HUES48 (cell line): ENCODE measurements around the gene ATP1A3.
"Not testable (repeated sequence)": the region's sequence is repeated elsewhere in the genome, so short reads cannot be mapped to it uniquely, and the experiment has no call there.

ENCODE experiments used
- H3K27ac ChIP-seq: one replicate; pipeline ENCODE4 v1.7.0; 2013; ENCODE audit warnings: low read depth, low read length, inconsistent platforms
- H3K27me3 ChIP-seq: 2 replicates; pipeline ENCODE4 v1.6.1; 2013; ENCODE audit warnings: mild to moderate bottlenecking, low read length; ENCODE audit not compliant: control insufficient read depth, insufficient read depth
- H3K36me3 ChIP-seq: 2 replicates; pipeline ENCODE4 v1.6.1; 2013; ENCODE audit warnings: low read length; ENCODE audit not compliant: control insufficient read depth, insufficient read depth
- H3K4me1 ChIP-seq: 2 replicates; pipeline ENCODE4 v1.6.1; 2013; ENCODE audit warnings: mild to moderate bottlenecking, low read length; ENCODE audit not compliant: control insufficient read depth, insufficient read depth
- H3K4me3 ChIP-seq: 2 replicates; pipeline ENCODE4 v1.5.1; 2013; ENCODE audit warnings: mild to moderate bottlenecking, low read depth, low read length
- H3K9ac ChIP-seq: 2 replicates; pipeline ENCODE4 v1.6.1; 2013; ENCODE audit warnings: mild to moderate bottlenecking, low read depth, low read length, moderate library complexity
- H3K9me3 ChIP-seq: 2 replicates; pipeline ENCODE4 v1.6.1; 2013; ENCODE audit warnings: low read length; ENCODE audit not compliant: control insufficient read depth, insufficient read depth

The ATP1A3 gene

DNA sequence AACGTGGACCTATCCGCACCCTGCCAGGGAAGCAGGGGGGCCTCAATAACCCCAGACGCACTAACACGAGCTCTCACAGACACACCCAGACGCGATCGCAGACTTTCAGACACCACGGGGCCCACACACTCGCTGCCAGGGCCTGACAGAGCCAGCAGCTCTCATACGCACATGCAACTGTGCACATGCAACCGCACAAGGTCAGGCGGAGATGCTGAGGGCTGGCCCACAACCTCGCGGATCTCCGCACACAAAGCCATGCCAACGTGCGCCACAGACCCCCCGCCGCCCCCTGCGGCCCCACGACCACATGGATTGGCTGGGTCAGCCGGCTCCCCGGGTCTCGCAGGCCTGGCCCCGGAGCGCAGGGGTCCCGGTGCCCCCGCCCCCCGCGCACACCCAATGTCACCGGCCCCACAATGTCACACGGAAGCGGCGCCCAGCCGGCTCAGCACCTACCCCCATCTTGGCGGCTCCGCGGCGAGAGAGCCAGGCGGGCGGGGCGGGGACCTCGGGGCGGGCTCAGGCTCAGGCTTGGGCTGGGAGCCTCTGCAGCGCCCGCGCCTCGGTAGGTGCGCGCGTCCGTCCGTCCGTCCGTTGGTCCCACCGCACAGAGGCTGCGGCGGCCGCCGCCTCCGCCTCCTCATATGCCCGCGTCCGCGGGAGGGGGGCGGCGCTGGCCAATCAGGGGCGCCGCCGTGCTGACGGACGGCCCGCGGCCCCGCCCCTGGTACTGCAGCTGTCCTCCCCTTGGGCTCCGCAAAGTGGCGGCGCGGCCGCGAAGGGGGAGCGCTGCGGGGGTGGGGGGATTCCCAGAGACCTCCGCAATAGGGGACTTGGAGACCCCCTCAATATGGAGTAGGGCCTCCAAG lies at the start of gene ATP1A3:
ATP1A3 (minus strand) TSS at position 619 of the 872 bp plus-strand sequence; CDS start at position 465, 154 bp downstream.
- no peaks in the 10 kb centered on the region for H3K9me3 ChIP-seq
- peaks cover 49% of the 10 kb centered on the region for H3K27me3 ChIP-seq
- H3K27ac ChIP-seq: no peak within 1 kb of the TSS
- no peaks in the 10 kb centered on the region for H3K36me3 ChIP-seq
- peak within 1 kb of the TSS; percentile 60 for H3K4me3 ChIP-seq
- H3K4me1 ChIP-seq: peaks cover 9% of the 10 kb centered on the region
- no peak within 1 kb of the TSS for H3K9ac ChIP-seq

GRCh38 chr19:42042455-42043170 lies 48.6 kb upstream of the ATP1A3 start:
- Histone ChIP-seq H3K9me3 (no peaks in the 10 kb centered on the region), H3K4me3 (no peak overlapping the region), H3K9ac (no peak overlapping the region), H3K36me3 (peaks cover 83% of the 10 kb centered on the region), H3K27ac (no peak overlapping the region), H3K4me1 (no peaks in the 10 kb centered on the region), H3K27me3 (no peaks in the 10 kb centered on the region)

DNA sequence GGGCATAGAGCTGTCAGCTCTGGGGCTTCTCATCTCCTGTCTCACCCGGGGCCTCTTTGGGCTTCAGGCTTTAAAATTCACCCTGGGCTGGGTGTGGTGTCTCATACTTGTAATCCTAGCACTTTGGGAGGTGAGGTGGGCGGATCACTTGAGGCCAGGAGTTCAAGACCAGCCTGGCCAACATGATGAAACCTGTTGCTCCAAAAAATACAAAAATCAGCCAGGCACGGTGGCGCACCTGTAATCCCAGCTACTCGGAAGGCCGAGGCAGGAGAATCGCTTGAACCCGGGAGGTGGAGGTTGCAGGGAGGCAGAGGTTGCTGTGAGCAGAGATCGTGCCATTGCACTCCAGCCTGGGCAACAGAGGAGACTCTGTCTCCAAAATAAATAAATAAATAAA lies 46.5 kb upstream of the ATP1A3 start:
- not testable (repeated sequence) for H3K27ac ChIP-seq, H3K9ac ChIP-seq, H3K27me3 ChIP-seq, H3K4me3 ChIP-seq, H3K9me3 ChIP-seq, H3K4me1 ChIP-seq
- H3K36me3 ChIP-seq: peaks cover 72% of the 10 kb centered on the region

DNA sequence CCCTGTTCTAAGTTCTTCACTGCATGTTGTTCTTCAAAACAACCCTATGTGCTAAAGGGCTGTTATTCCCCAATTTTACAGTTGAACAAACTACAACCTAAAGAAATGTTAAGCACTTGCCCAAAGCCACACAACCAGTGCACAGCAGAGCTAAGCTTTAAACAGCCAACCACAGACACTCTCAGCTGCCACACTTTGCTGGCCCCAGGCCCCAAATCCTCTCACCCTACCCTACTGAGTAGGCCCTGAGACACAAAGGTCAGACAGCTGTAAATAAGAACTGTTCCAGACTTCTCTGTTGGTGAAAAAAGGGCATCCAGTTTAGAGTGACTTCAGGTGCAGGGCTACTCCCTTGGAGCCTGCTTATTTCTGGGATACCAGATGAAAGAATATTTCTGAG lies 46.0 kb upstream of the ATP1A3 start:
- H3K9me3 ChIP-seq: no peaks in the 10 kb centered on the region
- no peak overlapping the region for H3K4me3 ChIP-seq
- H3K27me3 ChIP-seq: no peaks in the 10 kb centered on the region
- no peaks in the 10 kb centered on the region for H3K4me1 ChIP-seq
- no peak overlapping the region for H3K9ac ChIP-seq
- no peak overlapping the region for H3K27ac ChIP-seq
- H3K36me3 ChIP-seq: peaks cover 67% of the 10 kb centered on the region

GRCh38 chr19:42038666-42039065 lies 44.6 kb upstream of the ATP1A3 start:
- H3K9ac ChIP-seq: no peak overlapping the region
- H3K9me3 ChIP-seq: no peaks in the 10 kb centered on the region
- H3K4me3 ChIP-seq: no peak overlapping the region
- H3K36me3 ChIP-seq: peaks cover 55% of the 10 kb centered on the region
- H3K27ac ChIP-seq: no peak overlapping the region
- H3K27me3 ChIP-seq: no peaks in the 10 kb centered on the region
- H3K4me1 ChIP-seq: no peaks in the 10 kb centered on the region

DNA sequence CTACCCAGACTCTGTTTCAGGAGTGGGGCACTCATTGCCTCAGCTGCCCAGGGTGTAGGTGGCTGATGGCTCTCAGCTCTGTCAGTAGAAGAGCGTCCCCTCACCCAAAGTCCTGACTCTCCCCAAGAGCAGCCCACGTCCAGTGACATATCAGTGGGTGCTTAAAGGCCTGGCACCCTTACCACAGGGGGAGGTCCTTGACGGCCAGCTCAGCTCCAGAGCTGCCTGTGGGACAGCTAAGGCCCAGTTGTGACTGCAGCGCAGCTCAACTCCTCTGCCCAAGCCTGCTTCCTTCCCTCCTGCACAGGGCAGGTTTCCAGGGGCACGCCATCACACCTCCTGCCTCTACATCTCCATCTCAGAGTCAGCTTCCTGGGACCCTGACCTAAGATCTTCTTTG lies 43.6 kb upstream of the ATP1A3 start:
- Histone ChIP-seq H3K27ac (no peak overlapping the region), H3K4me3 (no peak overlapping the region), H3K9ac (no peak overlapping the region), H3K9me3 (no peaks in the 10 kb centered on the region), H3K36me3 (peaks cover 46% of the 10 kb centered on the region), H3K4me1 (peaks cover 2% of the 10 kb centered on the region; the same call in 1 of the 2 replicates), H3K27me3 (no peaks in the 10 kb centered on the region)

DNA sequence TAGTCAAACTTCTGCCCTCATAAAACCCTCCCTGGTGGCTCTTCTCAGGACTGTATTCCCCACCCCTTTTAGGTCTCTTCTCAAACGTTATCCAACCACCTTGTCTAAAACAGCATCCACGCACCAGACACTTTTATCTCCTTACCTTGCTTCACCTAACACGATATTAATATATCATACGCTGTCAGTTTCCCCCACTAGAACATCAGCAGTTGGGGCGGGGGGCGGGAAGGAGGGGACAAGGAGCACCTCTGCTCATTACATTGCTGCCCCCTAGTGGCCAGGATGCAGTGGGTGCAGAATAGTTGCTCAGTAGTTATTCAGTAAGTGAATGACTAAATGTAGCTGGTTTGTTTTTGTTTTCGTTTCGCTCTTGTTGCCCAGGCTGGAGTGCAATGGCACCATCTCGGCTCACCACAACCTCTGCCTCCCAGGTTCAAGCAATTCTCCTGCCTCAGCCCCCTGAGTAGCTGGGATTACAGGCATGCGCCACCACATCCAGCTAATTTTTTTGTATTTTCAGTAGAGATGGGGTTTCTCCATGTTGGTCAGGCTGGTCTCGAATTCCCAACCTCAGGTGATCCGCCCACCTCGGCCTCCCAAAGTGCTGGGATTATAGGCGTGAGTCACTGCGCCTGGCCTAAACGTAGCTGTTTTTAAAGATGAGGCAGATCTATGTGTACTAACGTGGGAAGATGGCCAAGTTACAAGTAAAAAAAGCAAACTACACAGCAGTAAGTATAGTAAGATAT lies 40.8 kb upstream of the ATP1A3 start:
- not testable (repeated sequence) for H3K9me3 ChIP-seq, H3K27me3 ChIP-seq, H3K9ac ChIP-seq, H3K4me3 ChIP-seq
- Histone ChIP-seq H3K27ac (peak overlapping the region; percentile 62), H3K4me1 (peaks cover 12% of the 10 kb centered on the region), H3K36me3 (peaks cover 25% of the 10 kb centered on the region)

GRCh38 chr19:42033413-42033812 lies 39.4 kb upstream of the ATP1A3 start:
- Histone ChIP-seq H3K4me3 (no peak overlapping the region), H3K27me3 (no peaks in the 10 kb centered on the region), H3K27ac (no peak overlapping the region), H3K36me3 (peaks cover 15% of the 10 kb centered on the region), H3K9ac (no peak overlapping the region), H3K4me1 (peaks cover 14% of the 10 kb centered on the region), H3K9me3 (no peaks in the 10 kb centered on the region)

DNA sequence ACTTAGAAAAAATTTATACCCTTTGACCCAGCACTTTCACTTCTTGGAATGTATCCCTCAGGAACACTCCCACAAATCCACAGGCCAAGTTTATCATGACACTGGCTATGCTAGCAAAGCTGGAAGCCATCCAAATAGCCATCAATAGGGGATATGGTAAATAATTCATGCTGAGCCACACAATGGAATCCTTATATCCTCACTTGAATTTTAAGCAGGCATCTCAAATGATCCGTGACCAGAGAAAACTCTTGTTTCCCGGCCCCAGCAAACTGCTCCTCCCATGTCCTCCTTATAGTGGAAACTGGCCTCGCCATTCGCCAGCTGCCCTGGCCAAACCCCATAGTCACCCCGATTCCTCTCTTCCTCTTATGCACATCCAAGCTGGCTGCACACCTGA lies 38.4 kb upstream of the ATP1A3 start:
- no peaks in the 10 kb centered on the region for H3K27me3 ChIP-seq
- H3K36me3 ChIP-seq: peaks cover 8% of the 10 kb centered on the region
- peak overlapping the region; percentile 11; the same call in 1 of the 2 replicates for H3K4me3 ChIP-seq
- peaks cover 15% of the 10 kb centered on the region for H3K4me1 ChIP-seq
- H3K27ac ChIP-seq: peak overlapping the region; percentile 77
- no peak overlapping the region for H3K9ac ChIP-seq
- no peaks in the 10 kb centered on the region for H3K9me3 ChIP-seq

DNA sequence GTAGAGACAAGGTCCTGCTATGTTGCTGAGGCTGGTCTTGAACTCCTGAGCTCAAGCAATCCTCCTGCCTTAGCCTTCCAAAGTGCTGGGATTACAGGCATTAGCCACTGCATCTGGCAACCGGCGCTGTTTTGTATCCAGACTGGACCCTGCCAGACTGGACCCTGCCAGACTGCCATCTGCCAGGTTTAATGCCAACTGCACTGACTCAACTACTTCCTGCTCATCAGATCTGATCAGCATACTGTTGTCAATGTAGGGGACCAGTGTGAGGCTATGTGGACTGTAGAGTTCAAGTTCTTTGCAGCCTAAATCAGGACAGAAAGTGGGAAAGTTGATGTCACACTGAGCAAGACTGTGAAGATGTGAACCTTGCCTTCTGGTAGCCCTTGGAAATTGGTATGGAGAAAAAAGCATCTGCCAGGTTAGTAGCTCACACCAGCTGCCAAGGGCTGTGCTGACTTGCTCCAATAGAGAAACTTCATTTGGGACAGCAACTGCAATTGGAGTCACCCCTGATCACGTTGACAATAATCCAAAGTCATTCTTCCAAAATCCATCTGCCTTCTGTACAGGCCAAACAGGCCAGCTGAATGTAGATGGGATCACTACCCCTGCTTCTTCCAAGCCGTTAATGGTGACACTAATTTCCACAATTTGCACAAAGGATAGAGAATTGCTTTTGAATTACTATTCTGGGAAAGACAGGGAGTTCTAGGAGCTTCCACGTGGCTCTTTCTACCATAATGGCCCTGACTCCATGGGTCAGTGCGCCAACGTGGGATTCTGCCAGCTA lies 36.8 kb upstream of the ATP1A3 start:
- Histone ChIP-seq H3K27me3 (no peaks in the 10 kb centered on the region), H3K36me3 (peaks cover 11% of the 10 kb centered on the region), H3K4me1 (peaks cover 15% of the 10 kb centered on the region), H3K9me3 (no peaks in the 10 kb centered on the region), H3K4me3 (no peak overlapping the region), H3K27ac (no peak overlapping the region), H3K9ac (no peak overlapping the region)
